Measurements from ENCODE around the gene LCNL1. TPM values are rescaled to one million over a fixed set of nuclear protein-coding genes. Genes with fewer than 3 reads are reported as not detected.

The LCNL1 gene
- total RNA-seq, 1 donor from 2014 or later, result not detected

GRCh38 chr9:136958473-136958872 lies 24.3 kb upstream of the LCNL1 start:
- no peak for DNase-seq (ENCODE audit: low spot score, unreplicated experiment)
- H3K4me3 Mint-ChIP-seq (ENCODE audit: low read depth), result no peak overlapping the region
- H3K9me3 Mint-ChIP-seq (ENCODE audit: low read depth), result peaks cover 7% of the 10 kb centered on the region
- TF ChIP-seq CTCF (IDR thresholded peaks at IDR 0.05; ENCODE audit: unreplicated experiment), result no peak
- H3K27me3 Mint-ChIP-seq, result no peaks in the 10 kb centered on the region
- H3K27ac Mint-ChIP-seq, result no peak overlapping the region
- H3K36me3 Mint-ChIP-seq (ENCODE audit: insufficient read depth), result no peaks in the 10 kb centered on the region
- no peaks in the 10 kb centered on the region for H3K4me1 Mint-ChIP-seq (ENCODE audit: low read depth)

GRCh38 chr9:136958898-136959850 lies 23.6 kb upstream of the LCNL1 start:
- Mint-ChIP-seq H3K36me3 (ENCODE audit: insufficient read depth) (no peaks in the 10 kb centered on the region), H3K27me3 (no peaks in the 10 kb centered on the region), H3K4me3 (ENCODE audit: low read depth) (no peak overlapping the region), H3K9me3 (ENCODE audit: low read depth) (peaks cover 7% of the 10 kb centered on the region), H3K27ac (no peak overlapping the region), H3K4me1 (ENCODE audit: low read depth) (no peaks in the 10 kb centered on the region)
- DNase-seq (ENCODE audit: low spot score, unreplicated experiment), result no peak
- TF ChIP-seq CTCF (IDR thresholded peaks at IDR 0.05; ENCODE audit: unreplicated experiment), result no peak

GRCh38 chr9:136960212-136960937 lies 22.4 kb upstream of the LCNL1 start:
- no peak for DNase-seq (ENCODE audit: low spot score, unreplicated experiment)
- no peak overlapping the region for H3K4me3 Mint-ChIP-seq (ENCODE audit: low read depth)
- H3K27me3 Mint-ChIP-seq, result peaks cover 3% of the 10 kb centered on the region
- H3K4me1 Mint-ChIP-seq (ENCODE audit: low read depth), result no peaks in the 10 kb centered on the region
- no peaks in the 10 kb centered on the region for H3K36me3 Mint-ChIP-seq (ENCODE audit: insufficient read depth)
- peaks cover 7% of the 10 kb centered on the region for H3K9me3 Mint-ChIP-seq (ENCODE audit: low read depth)
- TF ChIP-seq CTCF (IDR thresholded peaks at IDR 0.05; ENCODE audit: unreplicated experiment), result no peak
- H3K27ac Mint-ChIP-seq, result no peak overlapping the region

GRCh38 chr9:136960938-136961275 lies 21.9 kb upstream of the LCNL1 start:
- no peak for TF ChIP-seq CTCF (IDR thresholded peaks at IDR 0.05; ENCODE audit: unreplicated experiment)
- no peaks in the 10 kb centered on the region for H3K36me3 Mint-ChIP-seq (ENCODE audit: insufficient read depth)
- DNase-seq (ENCODE audit: low spot score, unreplicated experiment), result no peak
- H3K27ac Mint-ChIP-seq, result no peak overlapping the region
- peaks cover 1% of the 10 kb centered on the region for H3K4me1 Mint-ChIP-seq (ENCODE audit: low read depth)
- H3K4me3 Mint-ChIP-seq (ENCODE audit: low read depth), result no peak overlapping the region
- peaks cover 6% of the 10 kb centered on the region for H3K27me3 Mint-ChIP-seq
- H3K9me3 Mint-ChIP-seq (ENCODE audit: low read depth), result peaks cover 7% of the 10 kb centered on the region

GRCh38 chr9:136961279-136962065 lies 21.3 kb upstream of the LCNL1 start:
- no peak overlapping the region for H3K27ac Mint-ChIP-seq
- peaks cover 3% of the 10 kb centered on the region for H3K4me1 Mint-ChIP-seq (ENCODE audit: low read depth)
- no peak overlapping the region for H3K4me3 Mint-ChIP-seq (ENCODE audit: low read depth)
- TF ChIP-seq CTCF (IDR thresholded peaks at IDR 0.05; ENCODE audit: unreplicated experiment), result no peak
- peaks cover 3% of the 10 kb centered on the region for H3K9me3 Mint-ChIP-seq (ENCODE audit: low read depth)
- no peaks in the 10 kb centered on the region for H3K36me3 Mint-ChIP-seq (ENCODE audit: insufficient read depth)
- no peak for DNase-seq (ENCODE audit: low spot score, unreplicated experiment)
- H3K27me3 Mint-ChIP-seq, result peaks cover 12% of the 10 kb centered on the region

All from progenitor cell of endocrine pancreas (in vitro differentiated cells).